HG03520 (cell line): Measurements from ENCODE around the gene PSD4.
A peak's percentile ranks its signal among the peaks of the same experiment; 100 is the strongest.

Experiments used
- ATAC-seq: cut with Tn5 transposase; IDR thresholded peaks from one replicate; pipeline ENCODE4 v1.9.1; 2021; ENCODE audit warnings: mild to moderate bottlenecking, moderate library complexity; ENCODE audit not compliant: unreplicated experiment

The PSD4 gene

DNA sequence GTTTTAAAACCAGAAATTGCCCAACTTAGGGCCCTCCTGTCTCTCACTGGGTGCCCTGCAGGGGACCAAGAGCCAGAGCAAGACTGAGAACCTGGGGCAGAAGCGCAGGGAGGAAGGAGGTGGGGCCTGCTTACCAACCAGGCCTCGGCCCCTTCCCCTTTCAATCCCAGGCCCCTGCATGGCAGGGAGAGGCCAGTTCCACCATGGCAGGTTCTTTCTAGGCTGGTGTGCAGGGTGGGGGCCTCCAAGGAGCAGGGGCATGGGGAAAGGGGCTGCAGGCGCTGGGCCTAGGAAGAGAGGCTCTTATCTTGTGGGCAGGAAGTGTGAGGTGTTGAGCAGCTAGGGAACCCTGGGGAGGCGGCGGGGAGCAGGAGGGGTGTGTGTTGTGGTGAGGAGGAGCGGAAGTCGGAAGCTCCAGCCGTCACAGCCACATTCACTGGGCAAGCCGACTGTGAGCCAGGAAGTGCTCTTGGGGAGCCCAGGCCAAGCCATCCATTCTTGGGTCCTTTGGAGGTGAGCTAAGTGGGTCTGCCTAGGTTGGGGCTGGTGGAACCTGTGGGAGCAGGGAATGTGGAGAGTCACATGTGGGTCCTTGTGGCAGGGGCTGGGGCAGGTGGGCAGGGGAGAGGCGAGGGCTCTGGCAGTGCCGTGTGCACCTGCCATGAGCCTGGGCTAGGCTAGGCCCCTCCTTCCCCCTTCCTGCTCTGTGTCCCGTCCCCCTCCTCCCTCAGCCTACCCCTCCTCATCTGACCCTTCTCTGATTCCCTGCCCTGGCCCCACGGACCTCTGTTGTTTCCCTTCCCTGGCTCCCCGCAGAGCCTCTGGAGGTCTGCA is at the start of gene PSD4:
Gene PSD4 (plus strand): TSS at position 430 of the 834 bp plus-strand sequence. CDS start 8,486 bp downstream, outside the sequence.
- peak; percentile 76 for ATAC-seq

- no peak for ATAC-seq
These were observed 49.4 kb upstream of the PSD4 start for GRCh38 chr2:113124181-113124961.

GRCh38 chr2:113124984-113125855 is 48.6 kb upstream of the PSD4 start:
- no peak for ATAC-seq

GRCh38 chr2:113126845-113127645 is 46.7 kb upstream of the PSD4 start, which contains the start of gene IL1RN:
TSS of gene IL1RN (plus strand) at chr2:113127598. CDS start at chr2:113127625, 27 bp downstream.
- no peak for ATAC-seq

GRCh38 chr2:113127646-113128570 is 45.9 kb upstream of the PSD4 start:
- ATAC-seq: no peak

- ATAC-seq: no peak
These were observed 44.2 kb upstream of the PSD4 start for GRCh38 chr2:113129519-113130078.

DNA sequence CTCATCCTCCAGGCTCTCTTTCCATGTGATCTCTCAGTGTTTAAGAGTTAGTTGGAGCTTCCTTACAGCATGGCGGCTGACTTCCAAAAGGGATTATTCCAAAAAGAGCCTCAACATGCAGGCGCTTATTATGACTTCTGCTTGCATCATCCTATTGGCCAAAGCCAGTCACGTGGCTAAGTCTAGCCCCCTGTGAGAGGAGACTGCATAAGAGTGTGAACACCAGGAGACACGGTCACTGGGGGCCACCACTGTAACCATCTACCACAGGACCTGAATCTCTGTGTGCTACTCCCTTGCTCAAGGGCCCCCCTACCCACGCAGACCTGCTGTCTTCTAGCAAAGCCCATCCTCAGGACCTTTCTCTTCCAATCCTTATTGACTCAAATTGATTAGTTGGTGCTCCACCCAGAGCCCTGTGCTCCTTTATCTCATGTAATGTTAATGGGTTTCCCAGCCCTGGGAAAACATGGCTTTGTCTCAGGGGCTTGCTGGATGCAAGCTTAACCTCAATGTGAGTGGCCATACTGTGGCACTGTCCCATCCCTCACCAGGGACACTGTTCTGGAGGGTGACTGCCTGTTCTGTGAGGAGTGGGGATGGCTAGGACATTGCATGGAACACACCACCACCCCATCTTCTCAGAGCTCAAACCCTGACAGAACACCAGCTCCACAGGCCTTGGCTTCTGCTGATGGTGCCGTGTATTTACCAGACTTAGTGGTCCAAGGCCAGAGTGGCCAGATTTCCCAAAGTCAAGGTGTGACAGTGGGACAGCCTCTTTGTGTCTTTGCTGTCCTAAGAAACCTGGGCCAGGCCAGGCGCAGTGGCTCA is 42.2 kb upstream of the PSD4 start:
- no peak for ATAC-seq

- ATAC-seq: no peak
These were observed 41.3 kb upstream of the PSD4 start for GRCh38 chr2:113132414-113133021.

GRCh38 chr2:113133704-113134598 is 39.8 kb upstream of the PSD4 start:
- ATAC-seq: no peak

GRCh38 chr2:113134717-113135116 is 39.1 kb upstream of the PSD4 start:
- ATAC-seq: no peak

- ATAC-seq: no peak
These were observed 38.5 kb upstream of the PSD4 start for GRCh38 chr2:113135317-113135716.

DNA sequence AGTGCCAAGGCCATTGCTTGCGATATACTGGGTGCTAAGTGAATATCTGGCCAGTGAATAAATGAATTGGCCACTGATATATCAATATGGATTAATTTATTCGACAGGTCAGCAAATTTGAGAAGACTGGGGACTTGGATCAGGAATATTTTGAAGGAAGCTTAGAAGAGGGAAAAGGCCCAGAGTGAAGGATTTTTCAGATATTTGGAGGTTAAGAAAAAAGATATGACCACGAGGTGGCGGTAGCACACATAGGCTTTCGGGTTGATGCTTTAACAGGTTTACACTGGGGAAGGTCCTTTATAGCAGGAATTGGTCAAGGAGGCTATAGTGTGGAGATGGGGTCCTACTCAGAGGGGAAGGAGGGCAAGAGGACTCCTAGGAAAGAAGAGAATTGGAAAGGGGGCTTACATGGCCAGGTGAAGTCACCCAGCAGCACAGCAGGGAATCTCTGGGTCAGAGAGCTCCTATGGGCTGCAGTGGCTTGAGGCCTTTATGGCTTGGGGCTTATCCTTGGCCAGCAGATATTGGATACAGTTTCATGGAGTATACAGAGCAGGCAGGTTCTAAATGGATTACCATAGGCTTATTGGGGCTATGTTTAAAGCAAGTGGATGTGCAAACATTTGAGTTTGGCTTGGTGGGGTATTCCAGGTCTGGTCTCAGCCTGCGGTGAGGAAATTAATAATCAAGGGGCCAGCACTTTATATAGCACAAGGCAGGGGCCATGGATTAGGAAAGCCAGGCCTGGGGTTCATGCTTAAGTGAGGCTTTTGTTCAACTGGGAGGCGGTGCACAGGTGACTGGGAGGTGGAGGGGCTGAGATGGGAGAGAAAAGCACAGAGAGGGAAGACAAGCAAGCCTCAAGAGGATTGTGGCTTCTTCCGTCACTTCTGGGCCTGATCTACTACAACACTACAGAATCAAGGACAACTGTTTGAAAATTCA is 36.7 kb upstream of the PSD4 start:
- ATAC-seq: no peak

DNA sequence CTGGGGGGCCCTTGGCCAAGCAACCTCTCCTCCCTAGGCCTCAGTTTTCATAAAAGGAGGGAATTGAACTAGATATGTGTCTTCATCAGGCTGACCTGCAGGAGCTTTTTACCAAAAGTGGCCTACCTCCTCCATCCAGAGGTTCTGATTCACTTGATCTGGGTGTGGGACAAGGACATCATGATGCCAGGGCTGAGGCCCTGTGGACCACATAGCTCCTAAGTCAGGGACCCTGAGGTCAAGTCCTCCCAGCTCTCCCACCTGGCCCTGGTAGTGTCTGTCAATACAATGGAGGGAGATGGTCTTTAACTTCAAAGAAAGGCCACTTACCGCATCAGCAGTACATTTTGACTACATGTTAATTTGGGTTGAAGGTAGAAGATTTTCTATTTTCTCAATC is 35.9 kb upstream of the PSD4 start:
- ATAC-seq: no peak

- ATAC-seq: peak; percentile 64
These were observed 35.1 kb upstream of the PSD4 start for GRCh38 chr2:113138428-113139322.
